HG03196 (cell line): ENCODE data around the gene ZNF750.
"Not testable (repeated sequence)": the region's sequence is repeated elsewhere in the genome, so short reads cannot be mapped to it uniquely, and the experiment has no call there.

Experiments
- ATAC-seq: cut with Tn5 transposase; IDR thresholded peaks from one replicate; pipeline ENCODE4 v1.9.1; 2021; ENCODE audit not compliant: unreplicated experiment

Gene ZNF750

DNA sequence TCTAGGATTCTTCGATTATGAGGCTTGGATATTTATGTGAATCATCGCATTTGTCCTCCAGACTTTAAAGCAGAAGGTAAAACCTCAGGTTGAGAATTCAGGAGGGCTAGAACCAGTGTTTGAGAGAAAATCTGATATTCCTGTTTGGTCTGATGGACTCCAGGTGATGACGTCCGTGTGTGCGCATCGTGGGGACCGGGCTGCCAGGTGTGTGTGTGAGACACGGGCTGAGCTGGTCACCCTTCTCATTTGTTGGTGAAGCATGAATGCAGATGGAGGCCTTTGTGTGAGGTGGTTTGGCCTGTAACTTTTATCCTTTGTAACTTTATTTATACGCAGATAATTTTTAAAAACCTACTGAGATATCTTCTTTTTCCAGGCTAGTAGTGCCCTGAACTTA lies 42.8 kb downstream of the ZNF750 start:
- ATAC-seq: no peak

DNA sequence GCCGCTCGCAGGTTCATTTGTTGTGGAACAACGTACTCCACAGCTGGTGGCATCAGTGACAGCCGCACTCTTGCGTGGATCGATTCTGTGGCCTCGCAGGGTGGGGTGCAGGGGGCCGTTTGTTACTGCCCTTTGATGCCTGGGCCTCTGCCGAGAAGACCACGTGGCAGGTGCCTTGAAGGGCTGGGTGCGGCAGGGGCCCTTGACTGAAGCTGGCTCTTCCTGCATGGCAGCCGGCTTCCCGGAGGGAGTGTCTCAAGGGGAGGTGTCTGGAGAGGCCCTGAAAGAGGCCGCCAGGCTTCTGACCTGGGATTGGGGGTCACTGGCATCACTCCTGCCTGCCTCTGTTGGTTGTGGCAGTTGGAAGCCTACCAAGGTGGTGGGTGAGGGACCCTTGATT lies 44.2 kb downstream of the ZNF750 start:
- ATAC-seq: no peak

DNA sequence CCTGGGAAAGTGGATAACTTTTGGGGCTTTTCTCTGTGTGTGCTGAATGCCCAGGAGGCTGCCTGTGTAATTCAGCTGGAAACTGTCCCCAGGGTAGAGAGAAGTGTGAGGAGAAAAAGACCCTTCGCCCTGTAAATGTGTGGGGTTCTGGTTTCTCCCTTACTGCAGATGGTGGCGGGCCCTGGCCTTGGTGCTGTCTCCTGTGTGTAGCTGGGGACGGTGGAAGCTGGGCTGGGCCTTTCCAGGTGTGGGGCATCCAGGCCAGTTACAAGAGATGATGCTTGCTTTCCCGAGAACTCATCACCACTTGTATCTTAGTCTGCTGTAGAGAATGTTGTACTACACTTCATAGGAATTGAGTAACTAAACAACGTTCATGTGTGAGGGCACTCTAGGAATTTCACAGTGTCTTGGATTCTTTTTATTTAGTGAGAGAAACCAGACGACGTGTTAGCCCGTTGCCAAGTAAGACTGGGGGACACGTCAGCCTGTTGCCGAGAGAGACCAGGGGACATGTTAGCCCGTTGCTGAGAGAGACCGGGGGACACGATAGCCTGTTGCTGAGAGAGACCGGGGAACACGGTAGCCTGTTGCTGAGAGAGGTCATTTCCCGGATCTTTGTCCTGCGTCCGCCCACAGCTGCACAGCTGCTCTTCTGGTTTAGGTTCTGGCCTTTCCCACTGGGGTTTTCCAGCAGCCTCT lies 44.9 kb downstream of the ZNF750 start:
- ATAC-seq: no peak

DNA sequence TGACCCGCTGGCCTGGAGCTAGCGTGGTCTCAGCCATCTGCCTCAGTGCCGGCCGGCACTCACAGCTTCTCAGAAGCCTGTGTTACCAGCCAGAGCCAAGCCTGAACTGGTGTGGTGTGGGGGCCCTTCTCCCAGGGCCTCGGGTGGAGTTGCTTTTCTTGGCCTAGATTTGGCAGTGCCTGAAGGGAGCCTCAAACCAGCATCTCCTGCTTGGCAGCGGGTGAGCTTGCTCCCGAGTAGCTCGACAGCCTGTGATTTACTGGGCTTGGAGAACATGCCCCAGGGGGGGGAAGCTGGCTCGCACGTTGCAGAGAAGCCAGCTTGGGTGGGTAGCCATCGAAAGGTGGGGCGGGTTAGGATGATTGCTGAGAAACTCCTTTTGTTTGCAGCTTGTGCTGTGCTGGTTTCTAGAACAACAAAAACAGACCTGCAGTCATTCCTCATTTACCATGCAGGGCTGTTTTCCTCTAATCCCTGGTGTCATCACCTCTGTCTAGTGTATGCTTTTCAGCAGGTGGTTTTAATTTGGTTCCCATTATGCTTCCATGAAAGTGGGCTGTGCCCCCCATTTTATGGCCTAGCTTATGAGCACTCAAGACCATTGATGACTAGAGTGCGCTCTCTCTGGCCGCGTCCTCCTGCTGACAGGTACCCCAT lies 45.7 kb downstream of the ZNF750 start:
- ATAC-seq: no peak

DNA sequence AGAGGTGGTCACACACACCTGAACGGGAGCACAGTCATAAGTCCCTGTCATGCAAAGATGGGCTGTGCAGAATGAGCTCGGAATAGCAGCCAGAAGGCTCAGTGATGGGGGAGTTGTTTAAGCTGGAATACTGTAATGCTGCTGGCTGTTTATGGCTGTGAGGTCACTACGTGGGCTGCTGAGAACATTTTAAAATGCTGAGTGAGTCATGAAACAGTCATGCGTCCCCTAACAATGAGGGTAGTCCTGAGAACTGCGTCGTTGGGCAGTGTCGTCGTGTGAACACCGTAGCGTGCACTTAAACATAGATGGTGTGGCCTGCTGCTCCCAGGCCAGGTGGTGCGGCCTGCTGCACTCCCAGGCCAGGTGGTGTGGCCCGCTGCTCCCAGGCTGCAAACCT lies 48.3 kb downstream of the ZNF750 start:
- no peak for ATAC-seq

DNA sequence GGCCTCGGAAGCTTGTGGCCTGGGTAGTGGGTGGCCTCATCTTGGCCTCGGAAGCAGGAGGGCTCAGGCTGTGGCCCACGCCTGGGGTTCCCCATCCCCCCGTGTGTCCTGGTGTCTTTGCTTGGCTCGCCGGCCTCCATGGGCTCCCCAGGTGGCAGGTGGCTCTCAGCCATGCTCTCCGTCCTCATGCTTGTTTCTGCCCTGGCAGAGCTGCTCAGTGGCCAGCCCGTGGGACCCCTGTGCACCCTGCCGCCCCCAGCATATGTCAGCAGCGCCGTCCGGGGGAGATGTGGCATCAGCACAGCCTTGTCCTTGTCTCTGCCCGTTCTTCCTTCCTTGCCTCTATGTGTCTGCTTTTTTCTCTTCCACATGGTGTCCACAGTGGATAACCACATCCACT lies 49.4 kb downstream of the ZNF750 start:
- no peak for ATAC-seq

DNA sequence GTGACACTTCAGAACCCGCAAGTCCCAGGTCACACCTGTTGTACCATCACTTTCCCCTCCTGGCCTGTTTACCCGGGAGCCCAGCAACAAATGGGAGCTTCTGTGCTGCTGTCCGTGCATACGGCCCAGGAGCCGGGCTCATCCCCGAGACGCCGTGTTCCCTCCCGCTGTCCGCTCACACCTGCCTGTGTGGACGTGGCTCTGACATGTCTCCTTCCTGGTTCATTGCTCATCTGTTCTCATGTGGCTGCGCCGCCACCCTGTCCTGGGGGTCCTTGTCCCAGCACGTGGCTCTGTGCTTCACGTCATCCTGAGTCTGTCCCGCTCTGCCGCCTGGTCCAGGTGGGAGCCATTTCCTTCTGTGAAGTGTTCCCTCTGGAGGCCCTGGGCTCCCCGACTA lies 50.0 kb downstream of the ZNF750 start:
- no peak for ATAC-seq

DNA sequence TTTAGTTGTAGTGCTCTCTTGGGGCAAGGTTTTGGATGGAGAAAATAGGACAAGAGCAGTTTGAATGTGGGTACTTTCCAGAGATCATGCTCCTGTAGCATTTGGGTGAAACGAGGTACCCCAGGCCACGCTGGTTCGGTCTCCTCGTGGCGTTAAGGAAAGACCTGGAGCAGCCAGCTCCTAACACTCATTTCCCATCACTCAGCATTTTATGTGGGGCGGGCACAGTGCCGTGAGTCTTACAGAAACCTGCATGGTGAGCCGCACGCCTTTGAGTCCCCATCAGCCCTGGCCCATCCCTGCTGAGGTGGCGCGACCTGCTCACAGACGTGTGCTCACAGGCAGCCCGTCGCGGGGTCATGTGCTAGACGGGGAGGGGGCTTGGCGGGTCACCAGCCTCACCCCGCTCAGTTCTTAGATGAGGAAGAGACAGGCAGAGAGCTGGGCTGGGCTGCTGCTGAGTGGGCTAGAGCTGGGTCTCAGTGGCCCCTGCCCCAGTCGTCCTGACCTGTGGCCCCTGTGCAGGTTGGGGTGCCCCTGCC lies 50.7 kb downstream of the ZNF750 start:
- ATAC-seq: no peak

DNA sequence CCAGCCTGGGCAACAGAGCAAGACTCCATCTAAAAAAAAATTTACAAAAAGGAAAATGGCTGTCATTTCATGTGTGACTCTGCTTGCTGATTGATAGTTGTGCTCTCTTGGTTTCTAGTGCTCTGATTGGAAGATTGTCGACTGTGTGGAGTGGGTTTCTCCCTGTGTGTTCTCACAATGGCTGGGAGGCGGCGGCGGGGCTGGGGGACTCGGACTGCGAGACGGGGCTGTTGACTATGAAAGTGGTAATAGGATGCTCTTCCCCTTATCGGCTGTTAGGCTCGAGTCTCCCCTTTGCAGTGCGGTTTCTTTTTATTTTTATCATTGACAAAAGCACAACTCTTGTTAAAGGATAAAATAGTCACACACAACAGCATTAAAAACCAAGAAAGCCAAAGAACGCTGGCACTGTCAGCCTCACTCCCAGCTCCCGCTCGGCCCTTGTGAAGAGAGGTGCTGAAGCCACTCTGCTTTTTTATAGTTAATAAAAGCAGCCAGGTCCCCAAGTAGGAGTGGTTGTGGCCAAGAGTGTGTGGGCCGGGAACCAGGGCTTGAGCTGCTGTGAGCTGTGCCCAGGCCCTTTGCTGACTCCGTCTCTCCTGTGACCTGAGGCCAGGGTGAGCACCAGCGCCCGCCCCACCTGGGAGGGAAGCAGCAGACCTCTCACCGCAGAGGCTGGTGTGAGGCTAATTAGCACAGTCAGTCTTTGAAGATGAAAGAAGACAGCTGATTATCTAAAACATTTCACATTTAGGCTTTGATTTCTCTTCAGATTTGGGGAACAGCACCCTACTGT lies 51.4 kb downstream of the ZNF750 start:
- no peak for ATAC-seq

DNA sequence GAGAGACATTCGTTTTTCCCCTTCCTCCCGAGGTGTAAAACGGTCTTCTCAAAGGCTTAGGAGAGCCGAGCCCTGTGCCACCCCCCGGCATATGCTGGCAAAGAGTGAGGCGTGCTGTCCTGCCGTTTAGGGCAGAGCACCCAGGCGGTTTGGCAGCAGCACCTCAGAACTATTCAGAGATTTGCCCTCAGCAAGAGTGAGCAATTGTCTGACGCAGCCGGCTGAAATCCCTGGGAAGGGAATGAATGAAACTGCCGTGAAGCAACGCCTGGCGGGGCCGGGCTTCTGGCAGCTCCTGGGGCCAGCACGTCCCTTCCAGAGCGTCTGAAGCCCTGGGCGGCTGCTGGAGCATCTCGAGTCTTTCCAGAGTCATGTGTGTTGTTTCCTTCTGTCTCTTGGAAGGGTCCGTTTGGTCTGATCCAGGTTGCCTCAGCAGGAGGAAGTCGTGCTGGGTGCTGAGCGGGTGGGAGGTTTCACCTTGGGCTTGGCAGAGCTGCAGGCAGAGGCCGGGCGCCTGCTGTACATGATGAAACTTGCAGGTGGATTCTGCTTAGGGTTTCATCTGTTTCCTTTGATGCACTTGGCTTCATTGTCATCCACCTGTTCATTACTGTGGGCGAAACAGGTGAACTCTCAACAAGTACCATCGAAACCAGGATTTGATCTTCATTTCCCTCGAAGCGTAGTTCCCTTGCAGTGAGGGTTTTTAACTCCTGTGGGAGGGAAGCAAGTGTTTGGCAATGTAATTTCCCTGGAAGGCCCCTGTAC lies 52.6 kb downstream of the ZNF750 start:
- ATAC-seq: no peak

DNA sequence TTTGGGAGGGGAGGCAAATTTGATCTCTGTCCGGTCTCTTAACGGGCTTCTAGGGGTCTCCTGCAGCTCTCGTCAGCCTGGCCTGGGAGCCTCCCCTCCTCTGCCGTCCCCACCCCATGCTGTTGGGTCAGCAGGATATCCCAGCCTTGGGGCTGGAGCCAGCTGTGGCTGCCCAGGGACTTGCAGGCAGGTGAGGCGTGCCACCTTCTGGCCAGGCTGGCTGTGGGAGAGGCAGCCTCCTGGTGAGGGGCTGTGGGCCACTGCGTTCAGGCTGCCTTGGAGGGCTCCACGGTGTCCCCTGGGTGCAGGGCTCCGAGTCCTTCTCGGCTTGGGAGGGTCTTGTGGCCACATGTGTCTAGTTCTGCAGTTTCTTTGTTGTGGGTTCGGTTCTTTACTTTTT lies 53.4 kb downstream of the ZNF750 start:
- ATAC-seq: no peak

DNA sequence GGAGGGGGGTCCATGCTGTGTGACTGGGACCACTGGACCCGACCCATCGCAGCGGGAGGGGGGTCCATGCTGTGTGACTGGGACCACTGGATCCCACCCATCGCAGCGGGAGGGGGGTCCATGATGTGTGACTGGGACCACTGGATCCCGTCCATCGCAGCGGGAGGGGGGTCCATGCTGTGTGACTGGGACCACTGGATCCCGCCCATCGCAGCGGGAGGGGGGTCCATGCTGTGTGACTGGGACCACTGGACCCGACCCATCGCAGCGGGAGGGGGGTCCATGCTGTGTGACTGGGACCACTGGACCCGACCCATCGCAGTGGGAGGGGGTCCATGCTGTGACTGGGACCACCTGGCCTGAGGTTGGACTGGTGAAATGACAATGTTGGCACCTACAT lies 54.2 kb downstream of the ZNF750 start:
- not testable (repeated sequence) for ATAC-seq

DNA sequence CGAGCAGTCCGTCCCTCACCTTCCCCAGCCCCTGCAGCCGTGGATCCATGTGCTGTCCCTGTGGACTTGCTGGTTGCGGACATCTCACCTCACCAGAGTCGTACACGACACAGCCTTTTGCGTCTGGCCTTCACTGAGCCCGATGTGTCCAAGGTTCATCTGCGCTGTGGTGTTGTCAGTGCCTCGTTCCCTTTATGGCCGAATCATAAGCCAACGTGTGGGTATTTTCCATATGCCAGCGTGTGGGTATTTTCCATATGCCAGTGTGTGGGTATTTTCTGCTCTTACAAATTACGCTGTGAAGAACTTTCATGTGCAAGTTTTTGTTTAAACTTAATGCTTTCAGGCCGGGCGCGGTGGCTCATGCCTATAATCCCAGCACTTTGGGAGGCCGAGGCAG lies 56.3 kb downstream of the ZNF750 start:
- ATAC-seq: no peak

DNA sequence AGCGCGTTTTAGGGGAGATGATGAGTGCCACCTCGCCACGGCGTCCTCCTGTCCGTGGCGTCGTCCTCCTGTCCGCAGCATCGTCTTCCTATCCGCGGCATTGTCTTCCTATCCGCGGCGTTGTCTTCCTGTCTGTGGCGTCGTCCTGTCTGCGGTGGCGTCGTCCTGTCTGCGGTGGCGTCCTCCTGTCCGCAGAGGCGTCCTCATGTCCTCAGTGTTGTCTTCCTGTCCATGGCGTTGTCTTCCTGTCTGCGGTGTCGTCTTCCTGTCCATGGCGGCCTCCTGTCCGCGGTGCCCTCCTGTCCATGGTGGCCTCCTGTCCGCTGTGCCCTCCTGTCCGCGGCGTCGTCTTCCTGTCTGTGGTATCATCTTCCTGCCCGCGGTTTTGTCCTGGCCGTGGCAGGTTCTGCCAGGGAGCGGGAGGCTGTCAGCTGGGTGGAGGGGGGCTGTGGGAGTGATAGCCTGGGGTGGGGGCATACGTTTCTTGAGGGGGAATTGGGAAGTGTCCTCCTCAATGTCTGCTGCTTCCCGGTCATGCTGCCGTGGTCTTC lies 57.1 kb downstream of the ZNF750 start:
- ATAC-seq: no peak

DNA sequence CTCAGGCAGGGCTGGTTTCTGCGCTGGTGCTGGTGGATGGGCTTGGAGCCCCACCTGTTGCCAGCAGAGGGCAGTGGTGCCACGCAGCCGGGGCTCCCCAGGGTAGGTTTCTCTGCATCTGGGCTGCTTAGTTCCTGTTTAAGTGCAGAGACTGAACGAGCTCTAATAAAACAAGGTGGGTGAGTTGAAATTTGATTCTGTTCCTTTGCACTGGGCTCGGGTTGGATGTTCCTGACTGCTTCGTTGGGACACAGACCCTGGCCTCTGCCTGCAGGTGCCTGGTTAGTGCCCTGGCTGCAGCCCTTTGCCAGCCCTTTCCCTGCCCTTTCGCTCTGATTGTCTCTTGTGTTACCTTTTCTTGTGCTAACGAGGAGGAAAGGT lies 57.9 kb downstream of the ZNF750 start:
- peak; percentile 72 for ATAC-seq

DNA sequence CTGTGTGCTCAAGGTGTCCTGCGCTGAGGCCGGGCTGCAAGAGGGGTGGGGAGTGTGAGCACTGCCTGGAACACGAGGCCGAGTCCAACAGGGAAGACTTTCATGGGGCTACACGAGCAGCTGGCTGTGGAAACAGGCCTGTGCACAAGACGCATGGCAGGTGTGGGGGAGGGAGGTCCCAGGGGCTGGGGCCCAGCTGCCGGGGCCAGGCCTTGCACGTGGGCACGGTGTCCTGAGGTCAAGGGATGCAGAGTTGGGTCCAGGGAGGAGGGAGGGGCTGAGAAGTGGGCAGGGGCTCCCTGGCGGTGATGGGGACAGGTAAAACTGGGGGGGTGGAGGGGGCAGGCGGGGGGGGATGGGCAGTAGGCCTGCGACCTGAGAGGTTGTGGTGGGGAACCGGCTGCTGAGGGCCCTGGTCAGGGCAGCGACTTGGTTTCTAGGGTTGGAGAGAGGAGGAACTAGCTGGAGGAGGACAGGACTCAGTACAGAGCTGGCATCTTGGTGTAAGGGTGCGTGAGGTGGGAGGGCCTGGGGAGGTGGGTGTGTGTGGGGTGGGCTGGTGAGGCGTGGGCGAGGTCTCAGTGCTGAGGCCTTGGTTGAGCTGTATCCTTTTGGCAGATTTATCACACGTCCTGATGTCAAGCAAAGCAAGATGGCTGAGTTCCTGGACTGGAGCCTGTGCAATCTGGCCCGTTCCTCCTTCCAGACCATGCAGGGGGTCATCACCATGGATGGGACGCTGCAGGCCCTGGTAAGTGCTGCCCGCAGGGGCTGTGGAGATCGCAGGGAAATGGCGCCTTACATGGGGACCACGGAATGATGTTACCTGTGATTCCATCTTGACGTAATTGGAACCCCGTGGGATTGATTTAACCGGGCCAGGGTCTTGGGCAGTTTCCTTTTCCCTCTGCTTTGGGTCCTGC lies 58.6 kb downstream of the ZNF750 start:
- no peak for ATAC-seq

DNA sequence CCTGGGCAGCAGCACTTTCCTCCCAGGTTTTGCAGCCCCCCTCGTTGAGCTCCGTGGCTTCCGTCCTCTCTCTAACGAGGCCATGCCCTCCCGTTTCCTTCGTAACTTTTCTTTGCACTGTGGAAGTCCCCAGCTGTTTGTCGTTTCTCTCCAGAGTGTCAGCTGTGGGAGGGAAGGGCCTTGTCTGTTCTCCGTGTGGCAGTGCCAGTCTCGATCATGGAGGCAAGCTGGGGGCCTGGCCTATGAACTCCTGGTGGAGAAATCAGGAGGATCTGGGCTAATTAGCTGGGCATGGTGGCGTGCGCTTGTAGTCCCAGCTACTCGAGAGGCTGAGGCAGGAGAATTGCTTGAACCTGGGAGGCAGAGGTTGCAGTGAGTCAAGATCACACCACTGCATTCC lies 59.6 kb downstream of the ZNF750 start:
- ATAC-seq: no peak

DNA sequence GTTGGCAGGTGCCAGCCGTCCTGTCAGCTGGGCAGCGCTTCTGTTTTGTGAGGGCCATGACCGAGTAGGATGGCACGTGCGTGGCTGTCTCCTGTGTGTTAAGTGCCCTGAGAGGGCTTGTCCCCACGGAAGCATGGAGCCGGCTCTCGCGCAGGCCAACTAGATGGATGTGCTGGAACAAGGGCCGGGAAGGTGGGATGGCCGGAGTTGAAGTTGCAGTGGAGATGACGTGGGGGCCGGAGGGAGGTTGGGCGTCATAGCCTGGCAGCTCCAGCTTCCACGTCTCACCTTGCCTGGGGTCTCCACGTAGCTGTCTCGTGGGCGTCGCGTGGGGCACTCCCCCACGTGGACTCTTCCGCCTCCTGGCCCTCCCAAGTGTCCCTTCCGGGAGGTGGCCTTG lies 60.3 kb downstream of the ZNF750 start:
- no peak for ATAC-seq
